ENCODE results near the gene ZBTB49.

ZBTB49 gene

GRCh38 chr4:4281787-4282186 lies 8.3 kb upstream of the ZBTB49 start:
- Histone ChIP-seq H3K27ac (ENCODE audit: low read depth, low read length) (no peak overlapping the region), H3K4me3 (ENCODE audit: low read depth, low read length) (no peak overlapping the region), H2AFZ (ENCODE audit: low read length, unreplicated experiment) (no peak overlapping the region), H3K27me3 (ENCODE audit: insufficient read depth, low read length) (no peaks in the 10 kb centered on the region), H3K79me2 (ENCODE audit: control insufficient read depth, insufficient read depth, low read length, unreplicated experiment) (peaks cover 10% of the 10 kb centered on the region), H3K4me1 (ENCODE audit: control insufficient read depth, insufficient read depth, low read length, unreplicated experiment) (peaks cover 11% of the 10 kb centered on the region), H3K36me3 (ENCODE audit: insufficient read depth, low read length) (peaks cover 25% of the 10 kb centered on the region; the same call in 1 of the 2 replicates)

- peaks cover 21% of the 10 kb centered on the region; the same call in 1 of the 2 replicates for H3K36me3 ChIP-seq (ENCODE audit: insufficient read depth, low read length)
- H3K79me2 ChIP-seq (ENCODE audit: control insufficient read depth, insufficient read depth, low read length, unreplicated experiment) = peaks cover 41% of the 10 kb centered on the region
- H2AFZ ChIP-seq (ENCODE audit: low read length, unreplicated experiment) = no peak overlapping the region
- no peak overlapping the region for H3K4me3 ChIP-seq (ENCODE audit: low read depth, low read length)
- no peaks in the 10 kb centered on the region for H3K27me3 ChIP-seq (ENCODE audit: insufficient read depth, low read length)
- H3K4me1 ChIP-seq (ENCODE audit: control insufficient read depth, insufficient read depth, low read length, unreplicated experiment) = peaks cover 17% of the 10 kb centered on the region
- no peak overlapping the region for H3K27ac ChIP-seq (ENCODE audit: low read depth, low read length)
Measured at GRCh38 chr4:4284827-4285618, 5.0 kb upstream of the ZBTB49 start.

GRCh38 chr4:4288098-4288497 lies 2.0 kb upstream of the ZBTB49 start:
- Histone ChIP-seq H3K36me3 (ENCODE audit: insufficient read depth, low read length) (peaks cover 14% of the 10 kb centered on the region; the same call in 1 of the 2 replicates), H3K27me3 (ENCODE audit: insufficient read depth, low read length) (no peaks in the 10 kb centered on the region), H3K27ac (ENCODE audit: low read depth, low read length) (no peak overlapping the region), H3K4me3 (ENCODE audit: low read depth, low read length) (no peak overlapping the region; the same call in 1 of the 2 replicates), H2AFZ (ENCODE audit: low read length, unreplicated experiment) (no peak overlapping the region), H3K79me2 (ENCODE audit: control insufficient read depth, insufficient read depth, low read length, unreplicated experiment) (peaks cover 59% of the 10 kb centered on the region), H3K4me1 (ENCODE audit: control insufficient read depth, insufficient read depth, low read length, unreplicated experiment) (peaks cover 26% of the 10 kb centered on the region)

- Histone ChIP-seq H3K27me3 (ENCODE audit: insufficient read depth, low read length) (no peaks in the 10 kb centered on the region), H3K4me1 (ENCODE audit: control insufficient read depth, insufficient read depth, low read length, unreplicated experiment) (peaks cover 26% of the 10 kb centered on the region), H3K4me3 (ENCODE audit: low read depth, low read length) (peak overlapping the region; percentile 98), H2AFZ (ENCODE audit: low read length, unreplicated experiment) (peak overlapping the region; percentile 92), H3K79me2 (ENCODE audit: control insufficient read depth, insufficient read depth, low read length, unreplicated experiment) (peaks cover 63% of the 10 kb centered on the region), H3K27ac (ENCODE audit: low read depth, low read length) (no peak overlapping the region), H3K36me3 (ENCODE audit: insufficient read depth, low read length) (peaks cover 6% of the 10 kb centered on the region; the same call in 1 of the 2 replicates)
Measured at GRCh38 chr4:4289055-4289454, 996 bp upstream of the ZBTB49 start.

GRCh38 chr4:4289597-4289940 lies 482 bp upstream of the ZBTB49 start:
- no peaks in the 10 kb centered on the region for H3K27me3 ChIP-seq (ENCODE audit: insufficient read depth, low read length)
- peaks cover 63% of the 10 kb centered on the region for H3K79me2 ChIP-seq (ENCODE audit: control insufficient read depth, insufficient read depth, low read length, unreplicated experiment)
- peak overlapping the region; percentile 98 for H3K4me3 ChIP-seq (ENCODE audit: low read depth, low read length)
- H3K36me3 ChIP-seq (ENCODE audit: insufficient read depth, low read length) = peaks cover 5% of the 10 kb centered on the region; the same call in 1 of the 2 replicates
- peaks cover 25% of the 10 kb centered on the region for H3K4me1 ChIP-seq (ENCODE audit: control insufficient read depth, insufficient read depth, low read length, unreplicated experiment)
- H2AFZ ChIP-seq (ENCODE audit: low read length, unreplicated experiment) = peak overlapping the region; percentile 92
- peak overlapping the region; percentile 5; the same call in 1 of the 2 replicates for H3K27ac ChIP-seq (ENCODE audit: low read depth, low read length)

- H3K4me1 ChIP-seq (ENCODE audit: control insufficient read depth, insufficient read depth, low read length, unreplicated experiment) = peaks cover 15% of the 10 kb centered on the region
- H3K27me3 ChIP-seq (ENCODE audit: insufficient read depth, low read length) = no peaks in the 10 kb centered on the region
- H2AFZ ChIP-seq (ENCODE audit: low read length, unreplicated experiment) = no peak overlapping the region
- no peaks in the 10 kb centered on the region for H3K36me3 ChIP-seq (ENCODE audit: insufficient read depth, low read length)
- no peak overlapping the region for H3K27ac ChIP-seq (ENCODE audit: low read depth, low read length)
- H3K79me2 ChIP-seq (ENCODE audit: control insufficient read depth, insufficient read depth, low read length, unreplicated experiment) = peaks cover 42% of the 10 kb centered on the region
- H3K4me3 ChIP-seq (ENCODE audit: low read depth, low read length) = no peak overlapping the region
Measured at GRCh38 chr4:4293279-4293678, 3.2 kb downstream of the ZBTB49 start.

GRCh38 chr4:4296283-4296846 lies 6.3 kb downstream of the ZBTB49 start:
- H3K4me3 ChIP-seq (ENCODE audit: low read depth, low read length) = no peak overlapping the region
- H3K27ac ChIP-seq (ENCODE audit: low read depth, low read length) = no peak overlapping the region
- no peaks in the 10 kb centered on the region for H3K36me3 ChIP-seq (ENCODE audit: insufficient read depth, low read length)
- H2AFZ ChIP-seq (ENCODE audit: low read length, unreplicated experiment) = no peak overlapping the region
- H3K4me1 ChIP-seq (ENCODE audit: control insufficient read depth, insufficient read depth, low read length, unreplicated experiment) = peaks cover 3% of the 10 kb centered on the region
- H3K79me2 ChIP-seq (ENCODE audit: control insufficient read depth, insufficient read depth, low read length, unreplicated experiment) = peaks cover 20% of the 10 kb centered on the region
- no peaks in the 10 kb centered on the region for H3K27me3 ChIP-seq (ENCODE audit: insufficient read depth, low read length)

- no peaks in the 10 kb centered on the region for H3K4me1 ChIP-seq (ENCODE audit: control insufficient read depth, insufficient read depth, low read length, unreplicated experiment)
- peaks cover 7% of the 10 kb centered on the region; the same call in 1 of the 2 replicates for H3K36me3 ChIP-seq (ENCODE audit: insufficient read depth, low read length)
- H3K79me2 ChIP-seq (ENCODE audit: control insufficient read depth, insufficient read depth, low read length, unreplicated experiment) = peaks cover 7% of the 10 kb centered on the region
- no peak overlapping the region for H3K4me3 ChIP-seq (ENCODE audit: low read depth, low read length)
- no peak overlapping the region for H2AFZ ChIP-seq (ENCODE audit: low read length, unreplicated experiment)
- H3K27ac ChIP-seq (ENCODE audit: low read depth, low read length) = no peak overlapping the region
- no peaks in the 10 kb centered on the region for H3K27me3 ChIP-seq (ENCODE audit: insufficient read depth, low read length)
Measured at GRCh38 chr4:4299006-4299405, 9.0 kb downstream of the ZBTB49 start.

GRCh38 chr4:4302001-4302400 lies 11.9 kb downstream of the ZBTB49 start:
- H3K79me2 ChIP-seq (ENCODE audit: control insufficient read depth, insufficient read depth, low read length, unreplicated experiment) = peaks cover 7% of the 10 kb centered on the region
- no peak overlapping the region for H3K4me3 ChIP-seq (ENCODE audit: low read depth, low read length)
- H3K27ac ChIP-seq (ENCODE audit: low read depth, low read length) = no peak overlapping the region
- peaks cover 7% of the 10 kb centered on the region; the same call in 1 of the 2 replicates for H3K36me3 ChIP-seq (ENCODE audit: insufficient read depth, low read length)
- no peak overlapping the region for H2AFZ ChIP-seq (ENCODE audit: low read length, unreplicated experiment)
- no peaks in the 10 kb centered on the region for H3K27me3 ChIP-seq (ENCODE audit: insufficient read depth, low read length)
- H3K4me1 ChIP-seq (ENCODE audit: control insufficient read depth, insufficient read depth, low read length, unreplicated experiment) = no peaks in the 10 kb centered on the region

GRCh38 chr4:4302416-4302815 lies 12.4 kb downstream of the ZBTB49 start:
- Histone ChIP-seq H3K27ac (ENCODE audit: low read depth, low read length) (no peak overlapping the region), H3K79me2 (ENCODE audit: control insufficient read depth, insufficient read depth, low read length, unreplicated experiment) (peaks cover 7% of the 10 kb centered on the region), H3K4me3 (ENCODE audit: low read depth, low read length) (no peak overlapping the region), H3K4me1 (ENCODE audit: control insufficient read depth, insufficient read depth, low read length, unreplicated experiment) (no peaks in the 10 kb centered on the region), H3K36me3 (ENCODE audit: insufficient read depth, low read length) (peaks cover 7% of the 10 kb centered on the region; the same call in 1 of the 2 replicates), H3K27me3 (ENCODE audit: insufficient read depth, low read length) (no peaks in the 10 kb centered on the region), H2AFZ (ENCODE audit: low read length, unreplicated experiment) (no peak overlapping the region)

- no peaks in the 10 kb centered on the region for H3K4me1 ChIP-seq (ENCODE audit: control insufficient read depth, insufficient read depth, low read length, unreplicated experiment)
- H3K79me2 ChIP-seq (ENCODE audit: control insufficient read depth, insufficient read depth, low read length, unreplicated experiment) = no peaks in the 10 kb centered on the region
- H2AFZ ChIP-seq (ENCODE audit: low read length, unreplicated experiment) = no peak overlapping the region
- H3K27ac ChIP-seq (ENCODE audit: low read depth, low read length) = no peak overlapping the region
- H3K27me3 ChIP-seq (ENCODE audit: insufficient read depth, low read length) = no peaks in the 10 kb centered on the region
- peaks cover 7% of the 10 kb centered on the region; the same call in 1 of the 2 replicates for H3K36me3 ChIP-seq (ENCODE audit: insufficient read depth, low read length)
- no peak overlapping the region for H3K4me3 ChIP-seq (ENCODE audit: low read depth, low read length)
Measured at GRCh38 chr4:4306920-4307319, 16.9 kb downstream of the ZBTB49 start.
